K562 (cell line): ENCODE data around the gene KRTAP4-6. TPM values are rescaled to one million over a fixed set of nuclear protein-coding genes. Genes with fewer than 3 reads are reported as not detected.

Experiments used
- ATAC-seq: fragments of 200-7000 bp; cut with Tn5 transposase; 3 replicates; pipeline ENCODE4 v1.9.1; 2020; ENCODE audit warnings: moderate library complexity
- BruUV-seq: library from RNA; stranded (reverse); fragments of 400-500 nt; replicated peaks from 2 replicates; lab custom pipeline; 2021; lab: Mats Ljungman, UMichigan
- CTCF ChIA-PET: fragments of 300-600 bp; formaldehyde crosslinking; extraction: SDS; loops from one replicate; lab custom pipeline; 2021; ENCODE audit warnings: low intra/inter-chr PET ratio; lab: Yijun Ruan, JAX
- POLR2A ChIA-PET: fragments of 300-600, 350-650 bp; sonication (Branson Sonifier 250); formaldehyde crosslinking; extraction: SDS; loops from one replicate; lab custom pipeline; 2021; ENCODE audit warnings: antibody characterized with exemption, inconsistent platforms; lab: Yijun Ruan, JAX
- DNase-seq, 4 experiments: peaks; one replicate each; pipeline versions ENCODE4 v3.0.0 to v3.0.0-alpha.2; 2011 to 2018; ENCODE audit warnings: low spot score in 3 of 4, mixed read lengths in 3 of 4; ENCODE audit errors: extremely low read depth in 1 of 4
- FAIRE-seq: peaks from 2 replicates; lab custom pipeline; 2011; peaks lifted over from hg19 to GRCh38; lab: Jason Lieb, UNC
- H2AFZ ChIP-seq: 2 replicates; pipeline ENCODE4 v1.6.0; 2011; ENCODE audit warnings: low read depth, low read length, control low read depth, inconsistent platforms
- H3K27ac ChIP-seq: fragments of 200-600 bp; 3 replicates; pipeline ENCODE4 v1.8.0; 2011; ENCODE audit warnings: low read depth, mild to moderate bottlenecking, control low read depth, inconsistent platforms, low read length, moderate library complexity, mixed read lengths; ENCODE audit errors: extremely low read depth
- H3K27me3 ChIP-seq, 2 experiments: fragments of 300-600 bp in 1 of 2; 2 replicates in 1 of 2; 3 replicates in 1 of 2; pipeline versions ENCODE4 v1.6.0 to v1.8.0; 2011; ENCODE audit warnings: inconsistent platforms in 2 of 2, low read length in 2 of 2, mild to moderate bottlenecking in 1 of 2, mixed read lengths in 1 of 2, moderate library complexity in 1 of 2; ENCODE audit not compliant: control insufficient read depth in 2 of 2, insufficient read depth in 2 of 2
- H3K36me3 ChIP-seq: fragments of 300-600 bp; 3 replicates; pipeline ENCODE4 v1.8.0; 2011; ENCODE audit warnings: mild to moderate bottlenecking, low read length, inconsistent platforms; ENCODE audit not compliant: control insufficient read depth, insufficient read depth
- H3K4me1 ChIP-seq, 2 experiments: fragments of 200-600 bp in 1 of 2; replicated peaks in 1 of 2; 2 replicates in 1 of 2; 3 replicates in 1 of 2; pipeline versions ENCODE4 v1.5.1 to v1.8.0; 2011; ENCODE audit warnings: inconsistent platforms in 2 of 2, low read length in 2 of 2, mild to moderate bottlenecking in 1 of 2, mixed read lengths in 1 of 2, moderate library complexity in 1 of 2; ENCODE audit not compliant: control insufficient read depth in 2 of 2, insufficient read depth in 2 of 2
- H3K4me2 ChIP-seq: 2 replicates; pipeline ENCODE4 v1.6.1; 2011; ENCODE audit warnings: low read length, control low read depth, inconsistent platforms, mixed read lengths; ENCODE audit not compliant: insufficient read depth
- H3K4me3 ChIP-seq: fragments of 200-600 bp; sonication (generic), shearing (Covaris generic); 2 replicates; pipeline ENCODE4 v1.5.1; 2016; ENCODE audit warnings: control low read depth, inconsistent platforms
- H3K79me2 ChIP-seq: fragments of 200-600 bp; 3 replicates; pipeline ENCODE4 v1.8.0; 2011; ENCODE audit warnings: low read length, inconsistent platforms; ENCODE audit not compliant: control insufficient read depth, insufficient read depth
- H3K9ac ChIP-seq, 2 experiments: 2 replicates each; pipeline versions ENCODE4 v1.6.0 to v1.6.1; 2011; ENCODE audit warnings: low read depth in 2 of 2, low read length in 2 of 2, control low read depth in 1 of 2, inconsistent platforms in 1 of 2, mild to moderate bottlenecking in 1 of 2, mixed read lengths in 1 of 2; ENCODE audit not compliant: insufficient read depth in 1 of 2
- H3K9me1 ChIP-seq: one replicate; pipeline ENCODE4 v1.6.0; 2011; ENCODE audit warnings: inconsistent platforms, mild to moderate bottlenecking, low read length, moderate library complexity; ENCODE audit not compliant: control insufficient read depth, insufficient read depth
- H3K9me3 ChIP-seq: replicated peaks from 2 replicates; pipeline ENCODE4 v1.5.1; 2011; ENCODE audit warnings: low read depth, low read length, inconsistent platforms; ENCODE audit not compliant: control insufficient read depth, insufficient read depth
- H4K20me1 ChIP-seq: replicated peaks from 2 replicates; pipeline ENCODE4 v1.6.1; 2011; ENCODE audit warnings: low read length, inconsistent platforms, mixed read lengths; ENCODE audit not compliant: control insufficient read depth, insufficient read depth
- ARID3B ChIP-seq: fragments of 250-450 bp; sonication (Bioruptor Pico); IDR thresholded peaks from 2 replicates; pipeline ENCODE4 v1.4.0; 2020; ENCODE audit warnings: borderline replicate concordance
- CEBPB ChIP-seq: fragments of 450-650 bp; IDR thresholded peaks from 2 replicates; pipeline ENCODE4 v1.6.1; 2016; ENCODE audit warnings: missing genetic modification characterization, missing compliant biosample characterization
- COPS2 ChIP-seq: fragments of 450-650 bp; conservative IDR thresholded peaks from 2 replicates; pipeline ENCODE4 v1.6.1; 2016; ENCODE audit warnings: mild to moderate bottlenecking, moderate library complexity
- ELK1 ChIP-seq: sonication (generic); formaldehyde crosslinking; IDR thresholded peaks from 2 replicates; pipeline ENCODE4 v1.8.1; 2022; ENCODE audit warnings: missing genetic modification reagents
- ZEB2 ChIP-seq: fragments of 450-650 bp; IDR thresholded peaks from 2 replicates; pipeline ENCODE4 v1.6.1; 2016
- ZNF408 ChIP-seq: fragments of 250-450 bp; sonication (Bioruptor Pico); IDR thresholded peaks from 2 replicates; pipeline ENCODE4 v1.4.0; 2020; ENCODE audit warnings: low read depth, mild to moderate bottlenecking, moderate library complexity
- WGBS: fragments of 100-300 bp; shearing (Covaris generic); methylation state at CpG from one replicate; pipeline ENCODE4 v1.1.6; 2016; ENCODE audit warnings: low coverage, mixed read lengths; ENCODE audit not compliant: insufficient coverage; ENCODE audit errors: missing lambda C conversion rate; 5-methylcytosine and 5-hydroxymethylcytosine counted together
- in situ Hi-C: fragments of 300-500 bp; cut with MboI; formaldehyde crosslinking; loops from 4 replicates; pipeline ENCODE4 v1.15.0; 2018; ENCODE audit warnings: inconsistent platforms, mixed read lengths
- intact Hi-C: fragments of 100-400 bp; cut with micrococcal nuclease; formaldehyde crosslinking; loops from 2 replicates; pipeline ENCODE4 v1.14.2; 2022
- polyA plus RNA-seq, 8 experiments: library from polyadenylated mRNA; depleted of rRNA in 4 of 8; stranded (reverse) in 5 of 8; unstranded in 3 of 8; fragments of >200 nt; fragmentation: Nextera tagmentation in 2 of 8; fragmentation: Illumina TruSeq in 1 of 8; extraction: Ambion mirVana in 2 of 8; extraction: Trizol in 1 of 8; gene quantifications; 2 replicates each; pipeline versions ENCODE4 v1.2.1 to v1.2.3, GENCODE V29; 2011 to 2014; ENCODE audit warnings: inconsistent platforms in 1 of 8, missing spikeins in 1 of 8
- total RNA-seq, 7 experiments: library from RNA; depleted of rRNA in 6 of 7; stranded (reverse); fragments of >200 nt in 6 of 7; fragmentation: Illumina TruSeq in 2 of 7; extraction: Trizol in 2 of 7; gene quantifications; 2 replicates each; pipeline versions ENCODE4 v1.2.1 to v1.2.3, GENCODE V29; 2011 to 2021; ENCODE audit warnings: low replicate concordance in 1 of 7

Gene KRTAP4-6
- total and polyA plus RNA-seq, 9 of the 15 experiments (the other 6 are each of a cell fraction or from before 2014, with no cell fraction given) = not detected

DNA sequence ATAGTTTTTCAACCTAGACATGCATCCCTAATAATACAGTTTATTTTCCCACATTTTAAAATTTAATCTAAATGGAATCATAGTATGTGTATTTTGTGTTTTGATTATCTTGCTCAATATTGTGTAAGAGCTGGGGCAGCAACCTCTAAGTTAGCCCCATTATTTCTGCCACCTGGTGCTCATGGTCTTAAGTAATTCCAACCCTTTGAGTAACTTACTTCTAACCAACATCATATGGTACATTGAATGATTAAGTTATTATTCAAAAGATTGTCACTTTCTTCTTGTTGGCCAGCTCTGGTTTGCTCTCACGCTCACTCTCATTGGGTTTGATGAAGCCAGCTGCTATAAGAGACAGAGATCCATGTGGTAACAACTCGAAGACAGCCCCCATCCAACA lies 31.5 kb upstream of the KRTAP4-6 start:
- Histone ChIP-seq H3K36me3 (no peaks in the 10 kb centered on the region), H3K4me2 (no peak overlapping the region), H2AFZ (no peak overlapping the region), H3K9ac (no peak overlapping the region), H4K20me1 (no peaks in the 10 kb centered on the region; the same call in 1 of the 2 replicates), H3K27ac (no peak overlapping the region), H3K9me1 (no peaks in the 10 kb centered on the region), H3K4me1 (peaks cover 0 to 3% of the 10 kb centered on the region in 2 experiments; a peak in 1 of 5 replicates), H3K79me2 (no peaks in the 10 kb centered on the region), H3K9me3 (no peaks in the 10 kb centered on the region), H3K27me3 (peaks cover 3 to 10% of the 10 kb centered on the region in 2 experiments; a peak in 3 of 5 replicates), H3K4me3 (no peak overlapping the region)
- WGBS = 0% methylated on average over 2 of the region's 2 CpGs
- TF ChIP-seq COPS2 (no peak), ELK1 (CRISPR knock-in tag) (no peak), CEBPB (tag) (no peak), ZEB2 (no peak), ARID3B (CRISPR knock-in tag) (no peak), ZNF408 (CRISPR knock-in tag) (no peak)
- ATAC-seq (no peak), DNase-seq (no peak), FAIRE-seq (no peak)
- in situ Hi-C loops = no loop called here
- no TSS peak for BruUV-seq
- CTCF ChIA-PET = no interaction called here
- intact Hi-C loops = no loop called here
- POLR2A ChIA-PET = no interaction called here
